ENCODE measurements around the gene CROCC. TPM values are rescaled to one million over a fixed set of nuclear protein-coding genes. Genes with fewer than 3 reads are reported as not detected.

CROCC gene
- total RNA-seq, 1 experiment from 2014 or later = 30.2 TPM

GRCh38 chr1:16983649-16984048 is 61.9 kb downstream of the CROCC start:
- intact Hi-C loops (cut with micrococcal nuclease; ENCODE audit: unreplicated experiment) = no loop called here
- POLR2A ChIA-PET (ENCODE audit: low non-redundant PET) = no interaction called here
- DNase-seq (ENCODE audit: low spot score) = no peak

GRCh38 chr1:16984717-16985116 is 63.0 kb downstream of the CROCC start:
- CTCF ChIA-PET = interaction anchor here (0.6 to 1.1 kb wide), 2 partner anchors 24 to 249 kb away, joined by 3 to 5 read pairs; no protein-coding TSS in a partner anchor
- H3K27ac ChIP-seq (ENCODE audit: low read depth, low read length, poor library complexity, severe bottlenecking) = no peak overlapping the region
- H3K36me3 ChIP-seq (ENCODE audit: insufficient read depth, low read length, poor library complexity, severe bottlenecking) = no peaks in the 10 kb centered on the region
- H3K9me3 ChIP-seq (ENCODE audit: low read depth, low read length, poor library complexity, severe bottlenecking) = no peaks in the 10 kb centered on the region
- DNase-seq (ENCODE audit: low spot score) = peak; percentile 45
- TF ChIP-seq CTCF (conservative IDR thresholded peaks at IDR 0.05; ENCODE audit: low read depth, low read length) = no peak
- no peak for TF ChIP-seq EZH2 (IDR thresholded peaks at IDR 0.05; ENCODE audit: borderline replicate concordance, low read depth, low read length, poor library complexity, severe bottlenecking)
- H3K27me3 ChIP-seq (replicated peaks; ENCODE audit: insufficient read depth, low read depth, low read length, poor library complexity) = no peaks in the 10 kb centered on the region
- H3K4me1 ChIP-seq (ENCODE audit: insufficient read depth, low read length, poor library complexity, severe bottlenecking) = peaks cover under 1% of the 10 kb centered on the region
- no peak overlapping the region for H3K4me3 ChIP-seq (ENCODE audit: low read depth, low read length, poor library complexity, severe bottlenecking)
- POLR2A ChIA-PET (ENCODE audit: low non-redundant PET) = no interaction called here
- intact Hi-C loops (cut with micrococcal nuclease; ENCODE audit: unreplicated experiment) = no loop called here
- no TSS peak for BruUV-seq (replicated peaks)

More at GRCh38 chr1:16983649-16984048, 61.9 kb downstream of the CROCC start:
- Histone ChIP-seq H3K27me3 (replicated peaks; ENCODE audit: insufficient read depth, low read depth, low read length, poor library complexity) (no peaks in the 10 kb centered on the region), H3K27ac (ENCODE audit: low read depth, low read length, poor library complexity, severe bottlenecking) (no peak overlapping the region), H3K4me1 (ENCODE audit: insufficient read depth, low read length, poor library complexity, severe bottlenecking) (peaks cover 12% of the 10 kb centered on the region), H3K36me3 (ENCODE audit: insufficient read depth, low read length, poor library complexity, severe bottlenecking) (no peaks in the 10 kb centered on the region), H3K4me3 (ENCODE audit: low read depth, low read length, poor library complexity, severe bottlenecking) (no peak overlapping the region), H3K9me3 (ENCODE audit: low read depth, low read length, poor library complexity, severe bottlenecking) (no peaks in the 10 kb centered on the region)
- CTCF ChIA-PET = no interaction called here
- TF ChIP-seq CTCF (conservative IDR thresholded peaks at IDR 0.05; ENCODE audit: low read depth, low read length) (no peak), EZH2 (IDR thresholded peaks at IDR 0.05; ENCODE audit: borderline replicate concordance, low read depth, low read length, poor library complexity, severe bottlenecking) (no peak)
- no TSS peak for BruUV-seq (replicated peaks)

GRCh38 chr1:16986113-16986512 is 64.4 kb downstream of the CROCC start:
- Histone ChIP-seq H3K27ac (ENCODE audit: low read depth, low read length, poor library complexity, severe bottlenecking) (no peak overlapping the region), H3K4me1 (ENCODE audit: insufficient read depth, low read length, poor library complexity, severe bottlenecking) (no peaks in the 10 kb centered on the region), H3K9me3 (ENCODE audit: low read depth, low read length, poor library complexity, severe bottlenecking) (no peaks in the 10 kb centered on the region), H3K27me3 (replicated peaks; ENCODE audit: insufficient read depth, low read depth, low read length, poor library complexity) (no peaks in the 10 kb centered on the region), H3K36me3 (ENCODE audit: insufficient read depth, low read length, poor library complexity, severe bottlenecking) (no peaks in the 10 kb centered on the region), H3K4me3 (ENCODE audit: low read depth, low read length, poor library complexity, severe bottlenecking) (no peak overlapping the region)
- no peak for DNase-seq (ENCODE audit: low spot score)
- BruUV-seq (replicated peaks) = no TSS peak
- intact Hi-C loops (cut with micrococcal nuclease; ENCODE audit: unreplicated experiment) = no loop called here
- no peak for TF ChIP-seq EZH2 (IDR thresholded peaks at IDR 0.05; ENCODE audit: borderline replicate concordance, low read depth, low read length, poor library complexity, severe bottlenecking)
- TF ChIP-seq CTCF (conservative IDR thresholded peaks at IDR 0.05; ENCODE audit: low read depth, low read length) = no peak
- ChIA-PET CTCF (interaction anchor here (0.6 kb wide), 1 partner anchor 342 kb away, joined by 11 read pairs; no protein-coding TSS in a partner anchor), POLR2A (ENCODE audit: low non-redundant PET) (no interaction called here)
